ENCODE results near the gene TPM3. TPM values are rescaled to one million over a fixed set of nuclear protein-coding genes. Genes with fewer than 3 reads are reported as not detected.

TPM3 gene
- total RNA-seq, 1 donor from 2014 or later = 248 TPM

DNA sequence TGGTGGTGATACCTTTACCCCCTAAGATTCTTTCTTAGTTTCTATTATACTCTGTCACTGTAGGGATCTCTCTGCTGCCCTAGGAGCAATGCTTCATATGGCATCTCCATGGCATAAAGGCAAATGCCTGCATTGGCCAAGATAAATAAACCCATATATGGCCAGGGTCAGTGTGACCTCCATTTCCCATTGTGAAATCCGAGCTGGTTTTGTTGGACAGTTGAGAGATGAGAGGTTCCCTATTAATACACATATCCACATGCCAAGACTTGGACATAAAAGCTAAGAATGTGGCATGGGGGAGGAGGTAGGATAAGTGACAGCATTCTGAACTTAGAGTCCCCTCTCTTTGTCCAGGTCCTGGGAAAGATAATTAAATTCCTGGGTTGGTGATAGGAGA is 1.4 kb downstream of the TPM3 start:
- H3K27me3 Mint-ChIP-seq (ENCODE audit: low read depth) = peaks cover 34% of the 10 kb centered on the region
- DNase-seq (ENCODE audit: low spot score) = no peak

DNA sequence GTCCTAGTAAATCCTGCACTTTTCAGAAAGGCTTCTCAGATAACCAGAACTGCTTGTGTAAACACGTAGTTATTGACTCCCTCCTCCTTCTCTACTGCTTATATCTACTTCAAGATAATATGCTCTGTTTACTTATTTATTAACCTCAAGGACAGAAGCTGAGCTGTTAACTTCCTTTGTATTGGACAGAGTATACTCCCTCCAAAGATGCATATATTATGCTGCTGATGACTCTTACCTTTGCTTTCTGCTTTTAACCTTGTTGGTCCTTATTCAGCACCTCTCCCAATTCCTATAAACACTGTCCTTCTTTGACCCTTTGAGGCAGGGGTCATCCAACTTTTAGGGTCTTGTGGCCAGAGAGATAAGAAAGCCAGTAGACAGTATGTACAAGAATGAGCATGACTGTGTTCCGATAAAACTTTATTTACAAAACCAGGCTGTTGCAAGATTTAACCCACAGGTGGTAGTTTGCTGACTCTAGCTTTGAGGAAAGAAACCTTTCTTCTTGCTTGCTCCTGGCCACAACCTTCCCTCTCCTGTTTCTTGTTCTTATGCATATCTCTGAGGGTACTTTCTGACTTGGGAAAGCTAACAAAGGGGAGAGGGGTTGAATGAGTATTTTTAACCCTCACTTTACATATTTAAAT is 4.9 kb downstream of the TPM3 start:
- H3K9me3 Mint-ChIP-seq (ENCODE audit: low read depth) = no peaks in the 10 kb centered on the region
- H3K27me3 Mint-ChIP-seq (ENCODE audit: low read depth) = peaks cover 7% of the 10 kb centered on the region
- H3K4me1 Mint-ChIP-seq (ENCODE audit: low read depth) = peaks cover 19% of the 10 kb centered on the region
- TF ChIP-seq, protein P1, sequence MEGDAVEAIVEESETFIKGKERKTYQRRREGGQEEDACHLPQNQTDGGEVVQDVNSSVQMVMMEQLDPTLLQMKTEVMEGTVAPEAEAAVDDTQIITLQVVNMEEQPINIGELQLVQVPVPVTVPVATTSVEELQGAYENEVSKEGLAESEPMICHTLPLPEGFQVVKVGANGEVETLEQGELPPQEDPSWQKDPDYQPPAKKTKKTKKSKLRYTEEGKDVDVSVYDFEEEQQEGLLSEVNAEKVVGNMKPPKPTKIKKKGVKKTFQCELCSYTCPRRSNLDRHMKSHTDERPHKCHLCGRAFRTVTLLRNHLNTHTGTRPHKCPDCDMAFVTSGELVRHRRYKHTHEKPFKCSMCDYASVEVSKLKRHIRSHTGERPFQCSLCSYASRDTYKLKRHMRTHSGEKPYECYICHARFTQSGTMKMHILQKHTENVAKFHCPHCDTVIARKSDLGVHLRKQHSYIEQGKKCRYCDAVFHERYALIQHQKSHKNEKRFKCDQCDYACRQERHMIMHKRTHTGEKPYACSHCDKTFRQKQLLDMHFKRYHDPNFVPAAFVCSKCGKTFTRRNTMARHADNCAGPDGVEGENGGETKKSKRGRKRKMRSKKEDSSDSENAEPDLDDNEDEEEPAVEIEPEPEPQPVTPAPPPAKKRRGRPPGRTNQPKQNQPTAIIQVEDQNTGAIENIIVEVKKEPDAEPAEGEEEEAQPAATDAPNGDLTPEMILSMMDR (IDR thresholded peaks at IDR 0.05) = no peak
- peaks cover 2% of the 10 kb centered on the region for H3K36me3 Mint-ChIP-seq (ENCODE audit: low read depth)
- H3K4me3 Mint-ChIP-seq (ENCODE audit: unreplicated experiment) = no peak overlapping the region
- H3K27ac Mint-ChIP-seq (ENCODE audit: unreplicated experiment) = no peak overlapping the region
- DNase-seq (ENCODE audit: low spot score) = no peak

More for the DNA sequence above, 1.4 kb downstream of the TPM3 start:
- no peak overlapping the region for H3K4me3 Mint-ChIP-seq (ENCODE audit: unreplicated experiment)
- no peaks in the 10 kb centered on the region for H3K9me3 Mint-ChIP-seq (ENCODE audit: low read depth)
- no peaks in the 10 kb centered on the region for H3K36me3 Mint-ChIP-seq (ENCODE audit: low read depth)
- TF ChIP-seq, protein P1 (IDR thresholded peaks at IDR 0.05) = no peak
- peaks cover 11% of the 10 kb centered on the region for H3K4me1 Mint-ChIP-seq (ENCODE audit: low read depth)
- no peak overlapping the region for H3K27ac Mint-ChIP-seq (ENCODE audit: unreplicated experiment)

DNA sequence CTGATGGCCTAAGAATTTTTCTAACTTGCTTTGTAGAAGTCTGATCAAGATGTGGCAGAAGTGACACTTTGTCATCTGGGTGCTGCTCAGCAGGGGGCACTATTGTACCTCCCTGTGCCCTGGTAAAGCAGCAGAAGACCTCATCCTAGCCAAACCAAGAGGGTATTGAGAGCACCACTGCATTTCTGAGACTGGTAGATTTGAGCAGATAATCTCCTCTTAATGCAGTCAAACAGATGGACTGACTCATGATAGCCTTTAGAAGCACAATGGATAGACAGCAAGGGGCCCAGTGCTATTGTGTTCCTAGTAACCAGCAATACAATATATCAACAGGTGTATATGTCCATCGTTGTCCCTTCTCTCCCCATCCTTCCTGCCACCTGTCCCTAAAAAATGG is 5.7 kb downstream of the TPM3 start:
- H3K36me3 Mint-ChIP-seq (ENCODE audit: low read depth) = peaks cover 2% of the 10 kb centered on the region
- no peak overlapping the region for H3K27ac Mint-ChIP-seq (ENCODE audit: unreplicated experiment)
- H3K4me3 Mint-ChIP-seq (ENCODE audit: unreplicated experiment) = no peak overlapping the region
- TF ChIP-seq, protein P1 (IDR thresholded peaks at IDR 0.05) = peak; percentile 58
- H3K27me3 Mint-ChIP-seq (ENCODE audit: low read depth) = peaks cover 1% of the 10 kb centered on the region
- peaks cover 26% of the 10 kb centered on the region for H3K4me1 Mint-ChIP-seq (ENCODE audit: low read depth)
- H3K9me3 Mint-ChIP-seq (ENCODE audit: low read depth) = no peaks in the 10 kb centered on the region
- no peak for DNase-seq (ENCODE audit: low spot score)

DNA sequence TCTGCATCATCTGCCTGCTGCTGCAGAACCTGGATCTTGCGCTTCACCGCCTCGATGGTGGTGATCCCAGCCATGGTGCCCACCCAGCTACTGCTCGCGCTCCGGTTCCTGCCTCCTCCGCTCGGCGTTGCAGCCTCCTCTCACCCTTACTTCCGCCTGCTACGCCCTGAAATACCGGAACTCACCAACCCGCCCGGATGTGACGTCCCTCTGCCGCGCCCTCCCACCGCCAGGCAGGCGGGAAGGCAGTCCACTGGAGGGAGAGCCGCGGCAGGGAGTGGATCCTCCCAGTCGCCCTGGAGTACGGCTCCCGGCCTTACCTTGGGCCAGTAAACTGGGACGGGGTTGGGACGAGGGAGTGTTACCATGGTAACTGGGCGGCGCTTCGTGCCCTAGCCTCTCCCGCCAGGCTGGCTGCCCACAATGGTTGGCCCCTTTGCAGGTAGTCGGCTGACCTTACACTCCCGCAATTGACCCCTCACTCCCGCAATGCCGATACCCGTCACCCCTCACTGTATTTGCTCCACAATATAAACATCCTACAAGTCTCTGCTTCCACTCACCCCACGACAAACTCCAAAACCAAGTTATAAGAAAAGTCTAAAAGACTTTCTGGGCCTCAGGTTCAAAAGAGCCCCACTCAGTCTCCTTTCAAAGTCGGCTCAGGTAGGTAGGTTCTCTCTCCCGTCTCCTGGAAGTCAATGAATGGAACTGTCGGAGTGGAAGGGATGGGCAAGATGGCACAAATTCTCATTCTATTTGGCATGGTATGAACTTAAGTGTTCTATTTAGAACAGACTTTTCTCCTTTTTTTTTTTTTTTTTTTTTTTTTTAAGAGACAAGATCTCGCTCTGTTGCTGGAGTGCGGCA is 8.6 kb downstream of the TPM3 start:
- H3K4me1 Mint-ChIP-seq (ENCODE audit: low read depth) = peaks cover 43% of the 10 kb centered on the region
- H3K9me3 Mint-ChIP-seq (ENCODE audit: low read depth) = no peaks in the 10 kb centered on the region
- H3K36me3 Mint-ChIP-seq (ENCODE audit: low read depth) = peaks cover 2% of the 10 kb centered on the region
- H3K4me3 Mint-ChIP-seq (ENCODE audit: unreplicated experiment) = peak overlapping the region; percentile 100
- no peaks in the 10 kb centered on the region for H3K27me3 Mint-ChIP-seq (ENCODE audit: low read depth)
- TF ChIP-seq, protein P1 (IDR thresholded peaks at IDR 0.05) = no peak
- peak overlapping the region; percentile 98 for H3K27ac Mint-ChIP-seq (ENCODE audit: unreplicated experiment)
- DNase-seq (ENCODE audit: low spot score) = peak; percentile 98

DNA sequence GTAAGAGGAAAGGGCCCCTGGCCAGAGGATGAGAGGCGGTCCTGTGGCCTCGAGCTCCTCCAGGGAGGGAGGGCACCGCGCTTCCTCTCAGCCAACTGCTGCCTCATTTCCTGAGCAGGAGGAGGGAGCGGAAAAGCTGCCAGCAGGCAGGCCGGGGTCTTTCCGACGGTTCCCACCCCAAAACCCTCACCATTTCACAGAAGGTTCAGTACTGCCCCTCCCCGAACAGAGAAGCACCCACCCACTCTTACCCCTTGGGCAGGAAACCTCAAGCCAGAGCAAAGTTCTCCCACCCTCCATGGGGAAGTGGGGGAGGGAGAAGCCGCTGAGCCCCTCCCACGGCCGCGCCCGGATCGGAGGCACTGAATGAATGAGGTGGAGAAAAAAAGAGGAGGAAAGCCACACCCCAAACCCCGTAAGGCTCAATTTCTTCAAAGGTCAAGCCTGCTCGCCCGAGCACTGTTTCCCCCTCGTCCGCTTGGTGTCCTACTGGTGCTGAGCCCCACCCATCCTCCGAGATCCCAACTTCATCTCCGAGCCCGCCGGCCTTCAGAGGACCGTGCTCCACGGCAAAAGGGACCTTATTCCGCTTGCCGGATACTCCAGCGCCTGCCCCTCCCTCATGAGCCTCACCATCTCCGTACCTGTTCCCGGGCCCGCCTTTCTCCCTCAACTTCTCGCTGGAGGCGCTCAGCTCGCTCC is 9.4 kb downstream of the TPM3 start:
- Mint-ChIP-seq H3K36me3 (ENCODE audit: low read depth) (peaks cover 2% of the 10 kb centered on the region), H3K27me3 (ENCODE audit: low read depth) (no peaks in the 10 kb centered on the region), H3K9me3 (ENCODE audit: low read depth) (no peaks in the 10 kb centered on the region), H3K27ac (ENCODE audit: unreplicated experiment) (peak overlapping the region; percentile 98), H3K4me1 (ENCODE audit: low read depth) (peaks cover 51% of the 10 kb centered on the region), H3K4me3 (ENCODE audit: unreplicated experiment) (peak overlapping the region; percentile 100)
- TF ChIP-seq, protein P1 (IDR thresholded peaks at IDR 0.05) = peak; percentile 10
- no peak for DNase-seq (ENCODE audit: low spot score)

All from chondrocyte (in vitro differentiated cells).